Activated CD4-positive, alpha-beta T cell treated with anti-CD3 and anti-CD28 coated beads, Interleukin-2, amount 50 U/mL, for 16 hours (primary cell): Measurements from ENCODE around the gene RMRP.

ENCODE experiments used
- DNase-seq: peaks from one replicate; pipeline ENCODE4 v3.0.0-alpha.2; 2020

RMRP gene

DNA sequence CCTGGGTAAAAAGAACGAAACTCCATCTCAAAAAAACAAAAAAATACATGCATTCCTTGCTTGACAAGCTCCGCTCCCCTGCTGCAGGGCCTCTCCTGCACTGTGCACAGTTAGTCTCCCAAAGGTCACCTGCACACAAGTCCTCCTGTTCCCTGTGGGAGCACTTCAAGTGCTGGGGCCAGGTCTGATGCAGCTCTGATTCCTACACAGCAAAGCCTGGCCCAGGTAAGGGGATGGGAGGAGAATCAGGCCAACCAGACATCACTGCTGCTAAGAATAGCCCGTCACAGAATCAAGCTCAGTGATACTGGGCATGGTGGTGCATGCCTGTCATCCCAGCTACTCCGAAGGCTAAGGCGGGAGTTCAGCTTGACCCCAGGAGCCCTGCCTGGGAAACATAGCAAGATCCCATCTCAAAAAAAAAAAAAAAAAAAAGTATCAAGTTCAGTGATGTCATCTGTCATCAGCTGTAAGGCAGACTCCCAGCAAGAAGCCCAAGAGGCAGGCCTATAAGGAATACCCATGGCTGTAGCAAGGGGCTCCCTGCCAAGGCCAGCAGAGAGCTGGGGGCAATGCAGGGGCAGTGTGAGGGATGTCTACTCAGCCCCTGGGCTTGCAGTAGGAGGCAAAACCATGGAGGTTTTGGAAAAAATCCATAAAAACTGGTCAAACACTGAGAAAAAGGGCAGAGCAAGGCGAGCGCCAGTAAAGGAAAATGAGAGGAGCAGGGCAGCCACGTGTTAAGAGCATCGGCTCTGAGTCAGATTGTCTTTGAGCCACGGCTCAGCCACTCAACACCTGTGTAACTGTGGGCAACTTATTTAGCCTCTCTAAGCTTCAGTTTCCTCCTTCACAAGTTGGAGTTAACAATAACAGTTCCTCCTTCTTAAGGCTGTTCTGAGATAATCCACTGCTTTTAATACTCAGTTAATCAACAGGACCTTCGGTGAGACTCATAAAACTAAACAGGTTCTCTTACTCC lies 28.7 kb upstream of the RMRP start:
- no peak for DNase-seq

DNA sequence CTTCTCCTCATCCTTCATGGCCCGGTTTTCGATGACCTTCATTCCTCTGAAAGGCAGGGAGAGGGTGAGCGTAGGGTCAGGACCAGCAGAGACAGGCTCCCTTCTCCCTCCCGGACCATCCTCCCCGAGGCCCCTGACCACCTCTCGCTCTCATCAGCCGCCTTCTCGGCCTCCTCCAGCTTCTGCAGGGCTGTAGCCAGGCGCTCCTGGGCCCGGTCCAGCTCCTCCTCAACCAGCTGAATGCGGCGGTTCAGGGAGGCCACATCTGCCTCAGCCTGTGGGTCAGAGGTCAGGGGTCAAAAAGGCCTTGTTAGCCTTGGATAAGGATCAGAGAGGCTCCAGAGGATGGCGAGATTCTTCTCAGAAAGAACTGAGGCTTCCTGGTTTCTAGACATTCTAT lies 27.7 kb upstream of the RMRP start:
- no peak for DNase-seq

DNA sequence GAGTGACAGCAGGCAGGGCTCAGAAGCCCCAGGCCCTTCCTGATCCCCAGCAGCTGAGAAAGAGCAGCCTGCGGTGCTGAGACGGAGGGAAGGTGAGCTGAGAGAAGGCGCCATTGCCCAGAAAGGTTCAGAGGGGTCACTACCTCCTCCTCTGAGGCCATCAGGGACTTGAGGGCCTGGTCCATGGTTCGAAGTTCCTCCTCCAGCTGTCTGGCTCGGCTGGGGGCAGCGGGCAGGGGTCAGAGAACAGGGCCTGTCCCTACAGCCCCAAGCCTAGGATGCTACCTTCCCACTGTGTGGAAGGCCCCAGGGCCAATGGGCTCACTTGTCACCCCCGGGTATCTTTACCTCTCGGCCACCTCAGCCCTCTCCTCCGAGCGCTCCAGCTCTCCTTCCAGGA lies 27.1 kb upstream of the RMRP start:
- no peak for DNase-seq

DNA sequence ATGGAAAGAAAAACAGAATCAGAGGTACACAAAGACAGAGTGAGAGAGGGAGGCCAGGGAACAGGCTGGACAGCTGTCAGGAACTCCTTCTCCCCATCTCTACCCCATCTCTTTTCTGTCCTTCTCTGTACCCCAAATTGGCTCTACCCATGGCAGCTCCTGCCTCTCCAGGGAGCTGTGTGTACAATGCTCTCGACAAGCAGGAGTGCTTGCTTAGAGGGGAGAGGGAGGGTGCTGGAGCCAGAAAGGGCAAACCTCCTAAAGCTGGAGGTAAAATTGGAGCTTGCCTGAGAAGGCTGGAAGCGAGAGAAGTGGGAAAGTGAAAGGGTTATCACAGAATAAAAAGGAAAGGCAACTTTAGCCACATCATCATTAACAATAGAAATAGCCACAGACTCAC lies 25.5 kb upstream of the RMRP start:
- no peak for DNase-seq

DNA sequence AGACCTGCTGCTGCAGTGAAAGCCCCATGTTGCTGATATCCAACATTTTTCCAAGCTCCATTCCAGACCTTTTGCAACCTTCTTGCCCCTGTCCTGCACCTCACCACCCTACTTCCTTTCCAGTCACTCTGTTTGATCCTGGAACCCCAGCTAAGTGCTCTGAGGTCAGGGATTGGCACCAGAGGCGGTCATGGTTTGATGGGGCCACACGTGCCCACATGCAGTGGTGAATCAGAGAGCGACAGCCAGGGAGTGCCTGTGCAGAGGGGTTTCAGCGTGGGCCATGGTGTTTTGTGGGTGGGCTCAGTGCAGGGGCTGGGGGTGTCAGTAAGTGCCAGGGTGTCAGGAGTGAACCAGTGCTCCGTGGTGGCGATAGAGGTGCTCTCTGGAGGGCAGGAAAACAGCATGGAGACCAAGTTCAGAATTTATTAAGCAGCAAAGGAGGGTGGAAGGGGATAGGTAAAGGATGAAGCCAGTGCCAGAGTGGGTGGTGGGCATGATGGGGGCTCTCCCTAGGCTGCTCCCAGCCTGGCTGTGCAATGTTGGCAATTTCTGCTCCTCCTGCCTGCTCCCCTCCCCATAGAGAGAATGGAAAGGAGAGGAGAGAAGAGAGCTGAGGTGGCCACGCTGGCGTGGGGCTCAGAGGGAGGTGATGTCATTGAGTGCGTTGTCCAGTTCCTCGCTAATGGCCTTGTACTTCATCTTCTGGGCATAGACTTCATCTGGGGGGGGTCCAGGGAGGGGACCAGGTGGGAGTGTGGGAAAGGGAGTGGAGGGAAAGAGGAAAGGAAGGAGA lies 24.9 kb upstream of the RMRP start:
- no peak for DNase-seq

DNA sequence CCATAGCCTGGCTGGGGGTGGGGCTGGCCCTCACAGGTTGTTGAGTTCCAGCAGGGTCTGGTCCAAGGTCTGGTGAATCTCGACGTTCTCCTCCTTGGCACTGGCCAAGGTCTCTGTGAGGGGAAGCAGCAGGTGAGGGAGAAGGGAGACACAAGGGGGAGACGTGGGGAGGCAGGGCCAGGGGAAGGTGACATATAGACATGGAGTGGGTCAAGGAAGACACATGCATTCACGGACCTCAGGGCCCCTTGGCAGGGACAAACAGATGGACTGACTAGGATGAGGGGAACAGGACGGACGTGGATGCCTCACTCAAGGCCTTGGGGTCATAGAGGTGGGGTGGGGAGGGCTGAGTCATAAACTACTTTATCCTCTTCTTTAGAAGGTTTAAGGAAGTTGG lies 24.2 kb upstream of the RMRP start:
- DNase-seq, result no peak

DNA sequence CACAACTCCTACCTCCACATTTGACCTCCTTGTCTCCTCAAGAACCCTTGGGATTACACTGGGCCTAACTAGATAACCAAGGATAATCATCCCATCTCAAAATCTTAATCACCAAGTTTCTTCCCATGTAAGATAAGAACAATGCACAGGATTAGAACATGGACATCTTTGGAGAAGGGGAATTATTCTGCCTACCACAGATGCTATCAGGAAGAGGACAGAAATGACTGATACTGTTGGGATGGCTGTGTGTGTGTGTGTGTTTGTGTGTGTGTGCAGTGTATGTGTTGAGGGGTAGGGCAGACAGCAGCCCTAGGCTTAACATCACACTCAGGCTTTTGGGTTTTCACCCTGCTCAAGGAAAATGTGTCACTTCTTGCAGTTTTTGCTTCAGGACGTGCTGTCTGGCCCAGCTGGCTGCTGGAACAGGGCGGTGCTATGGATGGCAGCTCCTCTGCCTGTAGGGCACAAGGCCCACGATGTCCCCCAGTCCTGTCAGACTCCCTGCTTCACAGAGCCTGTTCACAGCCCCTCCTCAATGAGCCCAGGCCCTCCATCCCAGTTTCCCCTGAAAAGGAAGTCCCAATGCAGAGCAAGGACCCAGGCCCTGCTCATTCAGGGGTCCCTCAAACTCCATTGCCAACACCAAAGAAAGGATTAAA lies 23.7 kb upstream of the RMRP start:
- no peak for DNase-seq

DNA sequence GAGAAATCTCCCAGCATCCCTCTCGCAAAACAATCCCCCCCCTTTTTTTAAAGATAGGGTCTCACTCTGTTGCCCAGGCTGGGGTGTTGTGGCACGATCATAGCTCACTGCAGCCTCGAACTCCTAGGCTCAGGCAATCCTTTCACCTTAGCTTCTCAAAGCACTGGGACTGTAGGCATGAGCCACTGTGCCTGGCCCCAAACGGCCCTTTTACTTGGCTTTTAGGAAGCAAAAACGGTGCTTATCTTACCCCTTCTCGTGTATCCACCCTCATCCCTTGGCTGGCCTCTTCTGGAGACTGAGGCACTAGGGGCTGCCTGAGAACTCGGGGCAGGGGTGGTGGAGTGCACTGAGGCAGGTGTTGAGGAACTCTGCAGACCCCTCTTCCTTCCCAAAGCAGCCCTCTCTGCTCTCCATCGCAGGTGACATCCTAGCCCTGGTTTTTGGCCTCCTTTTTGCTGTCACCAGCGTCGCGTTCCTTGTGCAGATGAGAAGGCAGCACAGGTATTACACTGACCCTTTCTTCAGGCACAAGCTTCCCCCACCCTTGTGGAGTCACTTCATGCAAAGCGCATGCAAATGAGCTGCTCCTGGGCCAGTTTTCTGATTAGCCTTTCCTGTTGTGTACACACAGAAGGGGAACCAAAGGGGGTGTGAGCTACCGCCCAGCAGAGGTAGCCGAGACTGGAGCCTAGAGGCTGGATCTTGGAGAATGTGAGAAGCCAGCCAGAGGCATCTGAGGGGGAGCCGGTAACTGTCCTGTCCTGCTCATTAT lies 22.7 kb upstream of the RMRP start:
- DNase-seq, result no peak

DNA sequence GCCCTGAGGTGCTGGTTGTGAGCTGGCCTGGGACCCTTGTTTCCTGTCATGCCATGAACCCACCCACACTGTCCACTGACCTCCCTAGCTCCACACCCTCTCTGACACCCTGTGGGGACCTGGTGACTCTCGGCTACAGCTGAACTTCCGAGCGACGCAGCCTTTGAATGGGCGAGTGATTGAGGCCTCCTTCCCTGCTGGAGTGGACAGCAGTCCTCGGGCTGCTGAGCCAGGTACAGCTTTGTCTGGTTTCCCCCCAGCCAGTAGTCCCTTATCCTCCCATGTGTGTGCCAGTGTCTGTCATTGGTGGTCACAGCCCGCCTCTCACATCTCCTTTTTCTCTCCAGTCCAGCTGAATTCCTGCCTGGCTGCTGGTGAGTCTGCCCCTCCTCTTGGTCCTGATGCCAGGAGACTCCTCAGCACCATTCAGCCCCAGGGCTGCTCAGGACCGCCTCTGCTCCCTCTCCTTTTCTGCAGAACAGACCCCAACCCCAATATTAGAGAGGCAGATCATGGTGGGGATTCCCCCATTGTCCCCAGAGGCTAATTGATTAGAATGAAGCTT lies 22.0 kb upstream of the RMRP start:
- no peak for DNase-seq

DNA sequence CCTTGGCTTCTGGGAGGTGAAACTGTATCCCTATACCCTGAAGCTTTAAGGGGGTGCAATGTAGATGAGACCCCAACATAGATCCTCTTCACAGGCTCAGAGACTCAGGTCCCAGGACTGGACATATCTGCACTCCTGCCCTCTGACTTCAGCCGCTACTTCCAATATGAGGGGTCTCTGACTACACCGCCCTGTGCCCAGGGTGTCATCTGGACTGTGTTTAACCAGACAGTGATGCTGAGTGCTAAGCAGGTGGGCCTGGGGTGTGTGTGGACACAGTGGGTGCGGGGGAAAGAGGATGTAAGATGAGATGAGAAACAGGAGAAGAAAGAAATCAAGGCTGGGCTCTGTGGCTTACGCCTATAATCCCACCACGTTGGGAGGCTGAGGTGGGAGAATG lies 21.3 kb upstream of the RMRP start:
- DNase-seq, result no peak

DNA sequence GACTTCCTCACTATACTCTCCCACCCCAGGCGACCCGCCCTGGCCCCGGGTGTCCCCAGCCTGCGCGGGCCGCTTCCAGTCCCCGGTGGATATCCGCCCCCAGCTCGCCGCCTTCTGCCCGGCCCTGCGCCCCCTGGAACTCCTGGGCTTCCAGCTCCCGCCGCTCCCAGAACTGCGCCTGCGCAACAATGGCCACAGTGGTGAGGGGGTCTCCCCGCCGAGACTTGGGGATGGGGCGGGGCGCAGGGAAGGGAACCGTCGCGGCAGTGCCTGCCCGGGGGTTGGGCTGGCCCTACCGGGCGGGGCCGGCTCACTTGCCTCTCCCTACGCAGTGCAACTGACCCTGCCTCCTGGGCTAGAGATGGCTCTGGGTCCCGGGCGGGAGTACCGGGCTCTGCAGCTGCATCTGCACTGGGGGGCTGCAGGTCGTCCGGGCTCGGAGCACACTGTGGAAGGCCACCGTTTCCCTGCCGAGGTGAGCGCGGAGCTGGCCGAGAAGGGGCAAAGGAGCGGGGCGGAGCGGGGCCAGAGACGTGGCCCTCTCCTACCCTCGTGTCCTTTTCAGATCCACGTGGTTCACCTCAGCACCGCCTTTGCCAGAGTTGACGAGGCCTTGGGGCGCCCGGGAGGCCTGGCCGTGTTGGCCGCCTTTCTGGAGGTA lies 18.0 kb upstream of the RMRP start:
- no peak for DNase-seq

DNA sequence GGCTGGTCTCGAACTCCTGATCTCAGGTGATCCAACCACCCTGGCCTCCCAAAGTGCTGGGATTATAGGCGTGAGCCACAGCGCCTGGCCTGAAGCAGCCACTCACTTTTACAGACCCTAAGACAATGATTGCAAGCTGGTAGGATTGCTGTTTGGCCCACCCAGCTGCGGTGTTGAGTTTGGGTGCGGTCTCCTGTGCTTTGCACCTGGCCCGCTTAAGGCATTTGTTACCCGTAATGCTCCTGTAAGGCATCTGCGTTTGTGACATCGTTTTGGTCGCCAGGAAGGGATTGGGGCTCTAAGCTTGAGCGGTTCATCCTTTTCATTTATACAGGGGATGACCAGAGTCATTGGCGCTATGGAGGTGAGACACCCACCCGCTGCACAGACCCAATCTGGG lies 17.4 kb upstream of the RMRP start:
- no peak for DNase-seq

DNA sequence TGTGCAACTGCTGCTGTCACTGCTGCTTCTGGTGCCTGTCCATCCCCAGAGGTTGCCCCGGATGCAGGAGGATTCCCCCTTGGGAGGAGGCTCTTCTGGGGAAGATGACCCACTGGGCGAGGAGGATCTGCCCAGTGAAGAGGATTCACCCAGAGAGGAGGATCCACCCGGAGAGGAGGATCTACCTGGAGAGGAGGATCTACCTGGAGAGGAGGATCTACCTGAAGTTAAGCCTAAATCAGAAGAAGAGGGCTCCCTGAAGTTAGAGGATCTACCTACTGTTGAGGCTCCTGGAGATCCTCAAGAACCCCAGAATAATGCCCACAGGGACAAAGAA lies 16.2 kb upstream of the RMRP start:
- no peak for DNase-seq

DNA sequence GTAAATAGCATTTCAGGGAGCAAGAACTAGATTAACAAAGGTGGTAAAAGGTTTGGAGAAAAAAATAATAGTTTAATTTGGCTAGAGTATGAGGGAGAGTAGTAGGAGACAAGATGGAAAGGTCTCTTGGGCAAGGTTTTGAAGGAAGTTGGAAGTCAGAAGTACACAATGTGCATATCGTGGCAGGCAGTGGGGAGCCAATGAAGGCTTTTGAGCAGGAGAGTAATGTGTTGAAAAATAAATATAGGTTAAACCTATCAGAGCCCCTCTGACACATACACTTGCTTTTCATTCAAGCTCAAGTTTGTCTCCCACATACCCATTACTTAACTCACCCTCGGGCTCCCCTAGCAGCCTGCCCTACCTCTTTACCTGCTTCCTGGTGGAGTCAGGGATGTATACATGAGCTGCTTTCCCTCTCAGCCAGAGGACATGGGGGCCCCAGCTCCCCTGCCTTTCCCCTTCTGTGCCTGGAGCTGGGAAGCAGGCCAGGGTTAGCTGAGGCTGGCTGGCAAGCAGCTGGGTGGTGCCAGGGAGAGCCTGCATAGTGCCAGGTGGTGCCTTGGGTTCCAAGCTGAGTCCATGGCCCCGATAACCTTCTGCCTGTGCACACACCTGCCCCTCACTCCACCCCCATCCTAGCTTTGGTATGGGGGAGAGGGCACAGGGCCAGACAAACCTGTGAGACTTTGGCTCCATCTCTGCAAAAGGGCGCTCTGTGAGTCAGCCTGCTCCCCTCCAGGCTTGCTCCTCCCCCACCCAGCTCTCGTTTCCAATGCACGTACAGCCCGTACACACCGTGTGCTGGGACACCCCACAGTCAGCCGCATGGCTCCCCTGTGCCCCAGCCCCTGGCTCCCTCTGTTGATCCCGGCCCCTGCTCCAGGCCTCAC lies 15.6 kb upstream of the RMRP start, which contains the start of gene CA9:
Gene CA9 (plus strand): TSS at position 797 of the 893 bp plus-strand sequence. CDS start 32 bp downstream, at position 829.
- no peak for DNase-seq

DNA sequence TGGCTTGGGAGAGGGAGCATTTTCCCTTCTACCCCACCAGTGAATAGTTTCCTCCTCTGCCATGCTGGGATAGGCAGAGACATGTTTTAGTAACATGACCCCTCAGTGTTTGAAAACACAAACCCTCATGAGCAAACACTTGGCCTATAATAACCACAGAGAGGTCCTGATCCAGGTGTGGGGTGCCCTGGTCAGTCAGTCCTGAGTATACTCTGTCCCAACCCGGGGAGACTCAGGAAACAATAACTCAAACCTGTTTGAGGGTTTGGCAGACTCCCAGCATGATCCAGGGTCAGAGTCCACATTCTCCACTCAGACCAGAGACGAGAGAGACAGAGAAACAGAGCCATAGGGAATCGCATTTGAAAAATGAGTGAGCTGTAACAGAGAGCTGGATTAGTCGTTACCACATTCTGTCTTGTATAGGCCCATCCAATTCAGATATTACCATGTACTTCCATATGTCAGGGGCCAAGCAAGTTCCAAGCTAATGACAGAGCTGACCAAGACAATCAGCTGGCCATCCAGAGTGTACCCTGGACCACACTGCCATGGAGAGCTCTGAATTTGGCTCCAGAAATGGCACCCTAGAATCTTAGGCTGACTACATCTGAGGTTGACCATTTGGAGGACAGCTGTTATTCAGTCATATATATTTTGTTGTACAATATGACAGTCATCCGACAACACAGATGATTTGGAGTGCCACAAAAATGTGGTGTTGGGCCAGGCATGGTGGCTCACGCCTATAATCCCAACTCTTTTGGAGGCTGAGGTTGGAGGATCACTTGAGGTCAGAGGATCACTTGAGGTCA lies 11.7 kb upstream of the RMRP start:
- DNase-seq, result no peak

DNA sequence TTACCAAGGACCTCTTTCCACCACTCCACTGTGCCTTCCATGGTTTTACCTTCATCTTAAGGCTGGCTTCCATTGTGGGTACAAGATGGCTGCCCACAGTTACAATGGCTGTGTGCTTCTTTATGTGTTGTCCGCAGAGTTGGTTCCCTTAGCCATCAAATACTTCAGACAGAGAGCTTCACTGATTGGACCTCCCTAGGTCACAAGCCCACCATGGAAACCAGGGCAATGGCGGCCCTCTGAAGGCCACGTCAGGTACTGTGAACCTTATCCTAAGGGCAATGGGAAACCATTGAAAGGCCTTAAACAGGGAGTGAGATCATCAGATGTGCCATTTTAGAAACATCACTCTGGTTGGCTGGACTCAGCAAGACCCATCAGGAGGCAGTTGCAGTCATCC lies 10.1 kb upstream of the RMRP start:
- DNase-seq, result no peak

DNA sequence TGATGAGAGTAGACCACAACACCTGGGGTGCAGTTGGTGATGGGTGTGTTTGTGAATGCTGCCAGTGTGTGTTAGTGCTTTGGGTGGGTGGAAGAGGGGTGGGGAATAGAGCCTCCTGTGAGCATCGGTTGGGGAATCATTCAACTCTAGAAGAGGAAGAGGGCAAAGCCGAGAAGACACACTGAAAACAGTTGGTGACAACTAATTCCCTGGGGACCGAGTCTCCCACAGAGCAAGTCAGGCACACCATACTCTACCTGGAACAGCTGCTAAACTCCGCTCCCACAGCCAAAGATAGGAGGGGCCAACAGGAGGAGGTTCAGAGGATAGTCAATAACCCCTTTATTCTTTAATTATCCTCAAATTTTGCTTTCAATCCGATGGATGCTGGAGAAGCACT lies 8.7 kb upstream of the RMRP start:
- DNase-seq, result no peak

DNA sequence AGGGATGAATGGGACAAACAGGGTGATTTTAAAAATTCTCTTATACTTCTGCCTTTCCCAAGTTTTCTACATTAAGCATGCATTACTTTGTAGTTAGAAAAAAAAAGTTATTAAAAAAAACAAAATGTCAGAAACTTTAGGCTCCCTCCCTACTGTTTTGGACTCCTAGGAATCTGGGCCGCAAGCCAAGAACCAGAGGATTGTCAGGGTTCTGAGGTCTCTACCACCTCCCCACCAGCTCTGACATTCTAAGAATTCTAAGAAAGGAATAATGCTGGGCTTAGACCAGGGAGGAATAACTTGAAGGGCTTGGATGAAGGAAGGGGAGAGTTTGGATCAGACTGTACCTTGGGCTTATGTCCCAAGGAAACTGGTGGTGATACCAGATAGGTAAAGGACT lies 8.2 kb upstream of the RMRP start:
- DNase-seq, result no peak

DNA sequence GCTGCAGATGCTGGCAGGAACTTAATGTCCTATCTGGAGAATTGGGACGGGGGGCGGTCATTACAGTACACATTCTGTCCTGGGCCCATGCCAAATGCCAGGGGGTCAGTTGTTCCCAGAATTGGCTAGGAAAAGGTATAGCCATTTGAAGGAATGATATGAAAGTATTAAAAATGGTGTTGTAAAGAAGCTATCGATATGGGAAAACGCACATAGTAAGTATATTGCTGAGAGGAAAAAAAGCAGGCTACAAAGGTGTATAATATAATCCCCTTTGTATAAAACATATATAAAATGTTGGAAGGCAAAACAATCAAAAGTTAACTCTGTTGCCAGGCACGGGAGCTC lies 7.6 kb upstream of the RMRP start:
- no peak for DNase-seq
